HCT116 (cell line): ENCODE data around the gene BANF1.

ENCODE experiments used
- CTCF ChIP-seq, 3 experiments: fragments of 200-600 bp in 1 of 3; sonication (generic) in 1 of 3; IDR thresholded peaks in 2 of 3; conservative IDR thresholded peaks in 1 of 3; 2 replicates each; pipeline ENCODE4 v1.5.1; 2012 to 2017; ENCODE audit warnings: low read depth in 2 of 3, low read length in 2 of 3, antibody characterized with exemption in 1 of 3, borderline replicate concordance in 1 of 3, control low read depth in 1 of 3, mild to moderate bottlenecking in 1 of 3, mixed read lengths in 1 of 3, mixed run types in 1 of 3, moderate library complexity in 1 of 3; ENCODE audit not compliant: insufficient read depth in 1 of 3
- EZH2 ChIP-seq: fragments of 200-600 bp; sonication (generic); IDR thresholded peaks from 2 replicates; pipeline ENCODE4 v1.6.1; 2017; ENCODE audit warnings: antibody characterized with exemption, mixed run types
- POLR2A ChIP-seq: IDR thresholded peaks from 2 replicates; pipeline ENCODE4 v1.7.0; 2011; ENCODE audit warnings: borderline replicate concordance; ENCODE audit not compliant: insufficient read depth, insufficient read length; ENCODE audit errors: extremely low read depth
- RAD21 ChIP-seq: IDR thresholded peaks from 2 replicates; pipeline ENCODE4 v1.6.1; 2012; ENCODE audit warnings: low read depth, mild to moderate bottlenecking
- REST ChIP-seq: IDR thresholded peaks from 2 replicates; pipeline ENCODE4 v1.6.1; 2012; ENCODE audit warnings: low read depth
- SIN3A ChIP-seq: IDR thresholded peaks from 2 replicates; pipeline ENCODE4 v1.6.1; 2012; ENCODE audit warnings: low read depth
- SP1 ChIP-seq: IDR thresholded peaks from 2 replicates; pipeline ENCODE4 v1.6.1; 2012; ENCODE audit warnings: low read depth
- SRF ChIP-seq: IDR thresholded peaks from 2 replicates; pipeline ENCODE4 v1.6.1; 2012; ENCODE audit warnings: low read depth
- YY1 ChIP-seq: IDR thresholded peaks from 2 replicates; pipeline ENCODE4 v1.6.1; 2011; ENCODE audit warnings: low read length, low read depth, moderate library complexity, mild to moderate bottlenecking; ENCODE audit not compliant: insufficient replicate concordance; ENCODE audit errors: extremely low read depth
- ZNF274 ChIP-seq: fragments of 200-500 bp; sonication (Bioruptor generic); IDR thresholded peaks from 2 replicates; pipeline ENCODE4 v1.6.1; 2014; ENCODE audit warnings: mild to moderate bottlenecking, low read depth, low read length, inconsistent platforms

DNA sequence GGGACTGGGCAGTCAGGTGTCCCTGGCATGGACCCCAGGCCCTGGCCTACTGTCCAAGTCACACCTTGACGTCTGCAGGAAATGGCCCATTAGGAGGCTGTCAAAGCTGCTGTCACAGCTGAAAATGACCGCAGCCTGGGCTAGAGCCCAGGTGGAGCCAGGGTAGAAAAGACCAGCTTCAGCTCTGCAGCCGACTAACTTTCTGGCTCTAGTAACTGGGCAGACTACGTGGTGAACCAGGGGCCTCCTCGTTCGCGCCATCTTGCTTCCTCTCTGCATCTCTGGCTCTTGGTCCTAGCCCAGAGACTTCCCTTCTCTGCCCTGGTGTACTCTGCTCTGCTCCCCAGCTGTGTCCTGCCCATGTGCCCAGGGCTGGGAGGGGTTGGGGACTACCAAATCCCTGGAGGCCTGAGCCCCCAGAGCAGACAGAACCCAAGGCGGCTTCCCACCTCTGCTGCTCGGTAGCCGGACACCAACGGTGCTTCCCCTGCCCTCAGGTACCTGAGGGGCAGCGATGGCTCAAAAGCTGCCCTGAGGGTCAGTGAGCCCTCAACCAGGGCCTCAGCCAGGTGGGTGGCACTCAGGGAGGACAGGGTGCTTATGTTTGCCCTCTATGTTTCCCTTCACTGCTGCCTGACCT lies 21.1 kb upstream of the BANF1 start:
- TF ChIP-seq POLR2A (no peak), SP1 (no peak), CTCF (IDR thresholded peaks at IDR 0.05 in 2 of 3, conservative IDR thresholded peaks at IDR 0.05 in 1 of 3; ENCODE audit: borderline replicate concordance in 1 of 3, insufficient read depth in 1 of 3, low read depth in 2 of 3, low read length in 2 of 3) (no peak), REST (no peak), RAD21 (no peak), SIN3A (no peak), ZNF274 (no peak), EZH2 (no peak), YY1 (no peak), SRF (no peak)
